GM18517 (cell line): ENCODE measurements around the gene EXOC1.
A peak's percentile ranks its signal among the peaks of the same experiment; 100 is the strongest.
"Not testable (repeated sequence)": the region's sequence is repeated elsewhere in the genome, so short reads cannot be mapped to it uniquely, and the experiment has no call there.

Source experiments
- ATAC-seq: cut with Tn5 transposase; IDR thresholded peaks from one replicate; pipeline ENCODE4 v1.9.1; 2021; ENCODE audit warnings: mild to moderate bottlenecking, moderate library complexity; ENCODE audit not compliant: unreplicated experiment

Gene EXOC1

DNA sequence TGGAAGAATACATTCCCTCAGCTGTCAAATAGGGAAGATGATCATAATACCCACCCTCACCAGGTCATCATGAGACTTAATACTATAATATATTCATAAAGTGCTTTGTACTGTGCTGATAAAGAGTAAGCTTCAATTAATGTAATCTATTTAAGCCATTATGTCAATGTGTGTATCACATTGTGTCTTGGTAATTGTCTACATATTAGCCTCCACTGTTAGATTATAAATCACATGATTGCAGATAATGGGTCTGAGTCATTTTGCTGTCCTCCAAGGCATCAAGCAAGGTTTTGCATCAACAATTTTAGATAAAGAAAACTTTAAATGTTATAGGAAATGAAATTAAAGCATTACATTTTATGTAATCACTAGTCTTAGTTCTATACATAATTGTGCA lies 50.1 kb downstream of the EXOC1 start:
- no peak for ATAC-seq

DNA sequence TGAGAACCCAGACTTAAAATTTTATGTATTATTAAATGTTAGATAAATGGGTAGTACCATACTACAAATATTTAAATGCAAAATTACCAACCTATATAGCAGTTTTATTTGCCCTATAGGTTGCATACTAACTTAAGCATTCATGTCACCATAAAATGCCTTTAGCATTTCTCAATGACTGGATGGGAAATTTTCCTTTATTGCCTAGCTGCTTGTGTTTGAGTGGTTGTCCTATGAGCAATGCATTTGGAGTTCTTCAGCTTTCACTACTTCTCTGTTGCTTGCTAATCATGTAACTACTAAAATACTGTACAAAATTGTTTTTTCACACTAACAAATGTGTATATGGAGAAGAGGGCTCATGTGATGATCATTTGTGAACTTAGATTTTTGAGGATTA lies 51.1 kb downstream of the EXOC1 start:
- no peak for ATAC-seq

DNA sequence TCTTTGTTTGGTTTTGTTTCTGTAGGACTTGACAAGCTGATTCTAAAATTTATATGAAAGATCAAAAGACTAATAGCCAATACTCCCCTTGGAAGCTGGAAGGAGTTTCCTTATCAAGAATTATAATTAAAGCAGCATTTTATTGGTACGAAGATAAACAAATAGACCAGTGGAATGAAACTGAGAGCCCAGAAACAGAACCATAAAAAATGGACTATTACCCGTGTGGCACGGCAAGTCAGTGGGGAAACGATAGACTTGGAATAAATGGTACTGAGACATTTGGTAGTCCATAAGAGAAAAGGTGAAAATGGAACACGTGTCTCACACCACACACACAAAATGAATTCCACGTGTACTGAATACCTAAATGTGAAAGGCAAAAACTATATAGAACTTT lies 52.9 kb downstream of the EXOC1 start:
- ATAC-seq, result no peak

DNA sequence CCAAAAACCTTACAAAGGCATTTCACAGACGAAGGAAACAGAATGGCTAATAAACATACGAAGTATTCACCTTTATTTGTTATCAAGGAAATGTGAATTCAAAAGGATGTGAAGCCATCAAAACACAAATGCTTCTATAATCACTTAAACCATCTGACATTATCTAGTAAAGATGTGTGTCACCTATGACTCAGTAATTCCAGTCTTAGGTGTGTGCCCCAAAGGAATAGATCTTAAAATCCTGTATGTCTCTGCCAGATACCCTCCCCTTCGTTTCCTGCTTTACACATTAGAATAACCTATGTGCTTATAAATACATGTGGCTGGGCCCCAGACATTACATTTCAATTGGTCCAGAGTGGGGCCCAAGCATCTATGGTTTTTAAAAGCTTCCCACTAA lies 53.5 kb downstream of the EXOC1 start:
- no peak for ATAC-seq

DNA sequence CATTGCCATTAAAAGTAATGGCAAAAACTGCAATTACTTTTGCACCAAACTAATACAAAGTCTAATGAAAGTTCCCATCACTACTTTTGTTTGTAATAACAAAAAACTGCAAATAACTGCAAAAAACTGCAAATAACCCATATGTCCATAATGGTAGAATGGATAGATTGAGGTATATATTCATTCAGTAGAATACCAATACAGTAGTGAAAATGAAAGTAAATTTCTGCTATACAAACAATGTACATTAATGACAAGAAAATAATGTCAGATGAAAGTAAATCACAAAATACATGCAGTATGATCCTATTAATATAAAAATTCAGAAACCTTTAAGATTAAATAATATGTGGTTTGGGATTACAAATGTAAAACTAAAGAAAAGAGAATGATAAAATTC lies 54.0 kb downstream of the EXOC1 start:
- ATAC-seq, result no peak

DNA sequence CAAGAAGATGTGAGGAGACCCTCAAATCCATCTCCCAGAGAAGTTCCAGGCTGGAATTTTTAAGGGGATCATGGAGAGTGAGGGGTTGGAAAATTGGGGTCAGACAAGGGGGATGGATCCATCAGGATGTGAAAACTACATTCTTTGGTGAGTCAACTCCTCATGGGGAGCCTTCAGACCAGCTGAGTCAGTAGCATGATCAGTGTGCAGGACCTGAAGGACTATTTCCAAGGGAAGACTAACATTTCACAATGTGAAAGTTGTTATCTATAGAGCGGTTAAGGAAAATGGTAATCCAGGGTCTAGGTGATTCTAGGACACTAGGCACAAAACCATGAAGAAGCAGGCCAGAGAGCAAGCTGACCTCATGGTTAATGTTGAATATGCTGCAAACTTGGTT lies 56.7 kb downstream of the EXOC1 start:
- ATAC-seq, result no peak

DNA sequence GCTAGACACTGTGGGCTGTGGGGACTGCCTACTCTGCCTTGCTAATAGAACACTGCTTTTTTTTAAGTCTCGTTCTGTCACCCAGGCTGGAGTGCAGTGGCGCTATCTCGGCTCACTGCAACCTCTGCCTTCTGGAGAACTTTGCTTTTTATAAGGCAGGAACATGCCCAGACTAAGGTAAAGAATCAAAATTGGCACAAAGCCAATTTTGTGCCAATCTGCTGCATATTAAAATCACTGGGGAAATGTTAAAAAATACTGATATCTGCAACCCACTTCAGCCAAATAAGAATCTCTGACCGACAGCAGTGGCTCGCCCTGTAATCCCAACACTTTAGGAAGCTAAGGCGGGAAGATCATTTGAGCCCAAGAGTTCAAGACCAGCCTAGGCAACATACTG lies 58.8 kb downstream of the EXOC1 start:
- no peak for ATAC-seq

DNA sequence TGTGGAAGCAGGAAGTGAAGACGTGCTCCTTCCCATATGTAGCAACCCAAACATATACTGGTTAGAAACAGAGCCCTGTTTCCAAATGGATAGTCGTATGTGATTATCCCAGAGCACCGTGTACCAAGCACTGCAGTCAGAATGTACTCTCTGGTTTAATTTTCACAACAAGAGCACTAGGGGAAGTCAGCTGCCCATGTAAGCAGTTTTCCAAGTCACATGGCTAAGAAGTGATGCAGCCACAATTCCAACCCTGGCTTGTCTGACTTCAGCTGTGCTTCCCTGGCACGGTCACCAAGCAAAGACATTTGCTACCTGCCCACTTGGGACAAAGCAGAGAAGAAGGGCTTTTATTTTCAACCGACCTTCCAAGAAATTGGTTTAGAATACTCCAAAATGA lies 67.1 kb downstream of the EXOC1 start:
- no peak for ATAC-seq

DNA sequence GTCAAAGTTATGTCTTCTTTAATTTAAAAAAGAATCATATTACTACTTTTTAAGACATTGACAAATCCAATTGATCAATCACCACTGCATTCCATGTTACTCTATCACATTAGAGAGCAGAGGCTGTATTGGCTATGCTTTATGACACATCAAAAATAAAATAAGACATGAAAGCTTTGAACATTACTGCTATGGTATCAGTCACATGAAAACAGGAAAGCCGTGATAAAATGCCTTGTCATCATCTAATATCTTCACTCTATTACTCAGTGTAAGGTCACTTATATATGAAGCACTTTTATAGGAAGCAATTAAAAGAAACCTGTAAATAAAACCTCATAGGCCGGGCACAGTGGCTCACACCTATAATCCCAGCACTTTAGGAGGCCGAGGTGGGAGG lies 67.6 kb downstream of the EXOC1 start:
- no peak for ATAC-seq

DNA sequence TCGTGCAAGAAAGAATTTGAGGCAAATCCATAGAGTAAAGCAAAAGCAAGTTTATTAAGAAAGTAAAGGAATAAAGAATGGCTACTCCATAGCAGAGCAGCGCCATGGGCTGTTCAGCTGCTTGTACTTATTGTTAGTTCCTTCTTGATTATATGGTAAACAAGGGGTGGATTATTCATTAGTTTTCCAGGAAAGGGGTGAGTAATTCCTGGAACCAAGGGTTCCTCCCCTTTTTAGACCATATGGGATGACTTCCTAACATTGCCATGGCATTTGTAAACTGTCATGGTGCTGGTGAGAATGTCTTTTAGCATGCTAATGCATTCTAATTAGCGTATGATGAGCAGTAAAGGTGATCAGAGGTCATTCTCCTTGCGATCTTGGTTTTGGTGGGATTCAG lies 71.8 kb downstream of the EXOC1 start:
- no peak for ATAC-seq

DNA sequence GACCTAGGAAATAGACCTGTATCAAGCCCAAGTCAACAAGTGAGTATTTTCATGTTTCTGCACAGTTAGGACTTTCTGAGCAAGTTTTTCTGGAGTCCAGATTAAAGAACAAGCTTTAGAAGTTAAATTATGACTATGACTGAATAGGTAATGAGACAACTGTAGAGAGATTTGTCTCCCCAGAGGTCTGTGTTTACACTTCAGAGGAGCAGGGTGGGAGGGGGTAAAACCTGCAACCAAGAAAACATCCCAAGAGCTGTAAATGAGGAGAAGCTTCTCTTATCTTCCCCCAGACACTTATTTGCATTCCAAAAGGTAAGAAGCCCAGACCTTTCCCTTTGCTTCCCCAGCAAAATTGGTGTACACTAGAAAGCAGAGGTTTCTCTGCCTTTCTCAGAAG lies 73.2 kb downstream of the EXOC1 start:
- ATAC-seq, result no peak

DNA sequence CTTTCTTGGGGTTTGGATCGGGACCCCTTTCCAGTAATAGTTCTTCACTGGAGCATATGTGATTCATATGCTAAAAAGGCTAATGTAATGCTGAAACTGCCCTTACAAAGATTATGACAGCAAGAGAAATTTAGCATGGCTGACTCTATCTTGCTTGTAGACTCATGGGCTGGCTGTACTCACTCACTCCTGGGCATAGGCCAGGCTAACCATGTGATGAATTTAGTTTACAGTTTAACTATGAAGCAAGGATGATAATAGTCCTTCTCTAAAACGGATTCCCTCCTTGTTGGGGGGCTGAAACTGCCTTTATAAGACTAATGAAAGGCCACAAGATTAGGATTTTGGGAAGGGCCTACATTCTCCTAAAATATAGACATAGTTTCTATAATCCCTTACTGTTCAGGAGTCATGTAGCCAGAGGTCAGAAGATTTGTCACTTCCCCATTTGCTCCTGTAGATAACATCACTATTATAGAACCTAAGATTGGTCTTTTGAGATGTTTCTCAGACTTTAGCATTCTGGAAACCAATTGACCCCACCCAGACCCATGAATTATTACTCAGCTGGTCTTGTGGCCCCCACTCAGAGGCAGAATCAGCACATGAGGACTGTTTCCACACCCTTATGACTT lies 74.5 kb downstream of the EXOC1 start:
- ATAC-seq, result no peak

DNA sequence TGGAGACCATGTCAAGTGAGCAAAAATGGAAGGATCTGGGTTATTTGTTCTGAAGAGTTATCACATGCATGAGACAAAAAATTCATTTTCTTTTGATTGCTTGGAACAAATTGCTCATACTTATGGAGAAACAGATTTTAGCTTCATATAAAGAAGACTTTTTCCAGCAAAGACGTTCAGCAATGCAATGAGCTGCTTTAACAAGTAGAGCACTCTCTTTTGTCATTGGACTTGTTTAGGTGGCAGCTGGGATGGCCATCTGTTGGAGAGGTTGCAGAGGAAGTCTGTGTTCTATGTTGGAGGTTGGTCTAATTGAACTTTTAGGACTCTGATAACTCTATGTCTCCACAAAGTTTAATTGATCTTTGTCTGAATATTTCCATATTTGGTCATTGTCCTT lies 75.4 kb downstream of the EXOC1 start:
- no peak for ATAC-seq

DNA sequence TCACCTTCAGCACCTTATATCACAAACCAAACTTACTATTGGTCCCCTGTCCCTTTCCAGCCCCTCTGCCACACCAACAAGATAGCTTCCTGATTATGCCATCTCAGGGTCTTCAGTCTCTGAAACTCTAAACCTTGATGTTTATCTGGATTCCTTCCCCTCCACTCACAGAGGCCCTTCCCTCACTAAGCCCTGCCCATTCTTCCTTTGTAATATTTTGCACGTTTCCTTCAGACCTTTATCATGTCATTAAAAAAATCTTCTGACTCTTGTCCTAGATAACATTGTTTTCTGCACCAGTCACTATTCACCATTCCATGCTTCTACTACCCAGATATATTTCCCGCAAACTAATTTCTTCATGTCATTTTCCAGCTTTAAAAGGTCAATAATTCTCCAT lies 77.6 kb downstream of the EXOC1 start:
- ATAC-seq, result no peak

DNA sequence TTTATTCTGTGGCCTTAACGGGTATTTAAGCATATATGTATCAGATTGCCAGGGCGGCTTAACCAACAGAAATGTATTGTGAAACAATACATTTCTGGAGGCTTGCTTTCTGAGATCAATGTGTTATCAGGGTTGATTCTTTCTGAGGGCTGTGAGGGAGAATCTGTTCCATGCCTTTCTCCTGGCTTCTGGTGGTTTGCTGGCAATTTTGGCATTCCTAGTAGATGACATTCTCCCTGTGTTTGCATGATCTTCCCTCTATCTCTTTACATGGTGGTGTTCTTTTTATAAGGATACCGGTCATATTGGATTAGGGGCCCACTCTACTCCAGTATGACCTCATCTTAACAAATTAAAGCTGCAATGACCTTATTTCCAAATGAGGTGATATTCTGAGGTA lies 78.4 kb downstream of the EXOC1 start:
- no peak for ATAC-seq

DNA sequence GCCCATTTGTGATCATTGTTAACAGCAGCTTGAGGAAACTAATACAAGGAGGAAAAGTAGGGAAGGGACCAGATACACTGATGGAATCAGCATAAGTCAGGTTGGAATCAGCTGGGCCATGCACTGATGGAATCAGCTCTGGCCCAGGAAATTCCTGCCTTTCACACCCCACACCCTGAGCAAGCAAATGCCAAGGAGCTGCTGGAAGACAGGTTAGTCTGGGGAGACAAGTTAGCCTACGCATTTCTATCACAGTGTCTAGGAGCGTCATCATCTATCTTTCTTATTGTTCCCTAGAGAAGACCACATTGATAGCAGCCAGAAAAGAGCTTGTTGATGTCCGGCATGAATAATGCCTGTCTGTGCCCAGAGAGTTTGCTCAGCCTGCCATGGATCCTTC lies 79.1 kb downstream of the EXOC1 start:
- ATAC-seq, result no peak

DNA sequence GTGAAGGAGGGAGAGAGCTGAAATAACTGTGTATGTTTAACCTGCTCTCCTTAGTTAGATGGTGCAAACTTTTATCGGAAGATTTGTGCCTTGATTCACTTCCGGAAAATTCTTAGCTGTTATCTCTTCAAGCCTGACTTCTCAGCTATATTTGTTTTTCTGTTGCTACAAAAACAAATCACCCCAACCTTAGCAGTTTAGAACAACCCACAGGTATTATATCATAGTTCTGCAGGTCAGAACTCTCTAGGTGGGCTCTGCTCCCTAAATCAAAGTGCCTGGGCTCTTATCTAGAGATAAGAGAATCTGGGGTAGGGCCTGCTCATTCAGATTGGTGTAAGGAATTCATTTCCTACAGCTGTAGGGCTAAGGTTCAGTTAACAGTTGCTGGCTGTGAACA lies 80.2 kb downstream of the EXOC1 start:
- ATAC-seq, result no peak

DNA sequence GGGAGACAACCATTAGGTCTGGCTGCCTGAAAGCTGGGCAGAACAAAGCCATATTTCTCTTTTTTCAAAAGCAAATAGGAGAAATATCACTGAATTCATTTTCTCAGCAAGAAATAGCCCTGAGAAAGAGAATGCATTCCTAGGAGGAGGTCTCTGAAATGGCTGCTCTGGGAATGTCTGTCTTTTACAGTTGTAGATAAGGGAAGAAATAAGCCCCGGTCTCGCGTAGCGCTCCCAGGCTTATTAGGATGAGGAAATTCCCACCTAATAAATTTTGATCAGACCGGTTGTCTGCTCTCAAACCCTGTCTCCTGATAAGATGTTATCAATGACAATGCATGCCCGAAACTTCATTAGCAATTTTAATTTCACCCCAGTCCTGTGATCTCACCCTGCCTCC lies 82.5 kb downstream of the EXOC1 start:
- ATAC-seq, result not testable (repeated sequence)

DNA sequence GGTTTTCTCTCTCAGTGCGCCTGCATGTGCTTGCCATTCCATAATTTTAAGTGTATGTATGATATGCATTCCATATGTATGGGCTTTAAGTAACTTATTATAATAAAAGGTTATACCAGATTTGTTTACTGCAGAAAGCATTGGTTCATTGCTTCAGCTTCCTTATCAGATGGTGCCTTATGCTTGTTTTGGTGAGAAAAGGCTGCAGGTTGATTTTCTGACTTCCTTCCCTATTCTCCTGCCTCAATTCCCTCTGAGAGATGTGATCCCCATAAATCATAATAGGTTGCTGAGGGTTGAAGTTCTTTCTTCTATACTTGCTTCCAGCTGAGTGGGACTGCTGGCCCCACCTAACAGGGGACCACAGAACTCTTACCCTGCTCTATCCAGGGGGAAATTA lies 85.0 kb downstream of the EXOC1 start:
- no peak for ATAC-seq

DNA sequence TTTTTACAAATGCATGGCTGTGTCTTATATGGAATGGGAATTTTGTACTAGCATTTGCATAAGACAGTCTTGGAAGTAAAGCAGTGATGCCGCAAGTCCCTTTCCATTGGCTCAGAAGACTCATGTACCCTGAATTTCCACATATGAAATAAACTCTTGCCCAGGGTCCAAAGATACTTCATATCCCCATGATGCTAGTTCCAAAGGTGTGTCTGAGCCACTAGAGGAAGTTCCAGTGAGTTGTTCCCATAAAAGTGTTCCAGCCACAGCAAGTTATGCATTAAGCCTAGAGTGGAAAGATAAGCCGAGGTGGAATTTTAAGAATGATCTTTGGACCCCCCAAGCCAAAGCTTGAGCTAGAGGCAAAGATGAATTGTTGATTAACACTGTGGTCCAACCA lies 86.0 kb downstream of the EXOC1 start:
- ATAC-seq, result no peak

DNA sequence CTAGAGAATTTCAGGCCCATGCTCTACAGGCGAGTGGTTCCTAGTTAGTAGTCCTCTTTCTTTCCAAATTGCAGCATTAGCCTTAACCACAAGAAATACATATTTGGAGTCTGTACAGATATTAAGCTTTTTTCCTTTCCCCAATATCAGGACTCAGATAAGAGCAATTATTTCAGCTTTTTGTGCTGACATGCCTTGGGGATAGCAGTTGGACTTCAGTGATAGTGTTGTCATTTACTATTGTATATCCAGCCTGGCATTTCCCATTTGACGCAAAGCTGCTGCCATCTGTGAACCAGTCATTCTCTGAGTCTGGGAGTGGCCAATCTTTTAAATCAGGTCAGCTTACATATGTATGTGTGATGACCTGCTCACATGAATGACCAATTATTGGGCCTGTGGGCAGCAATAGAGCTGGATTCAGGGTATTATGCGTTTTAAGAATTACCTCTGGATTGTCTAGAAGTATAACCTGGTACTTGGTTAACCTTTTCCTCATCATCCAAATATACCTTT lies 88.5 kb downstream of the EXOC1 start:
- ATAC-seq, result no peak

DNA sequence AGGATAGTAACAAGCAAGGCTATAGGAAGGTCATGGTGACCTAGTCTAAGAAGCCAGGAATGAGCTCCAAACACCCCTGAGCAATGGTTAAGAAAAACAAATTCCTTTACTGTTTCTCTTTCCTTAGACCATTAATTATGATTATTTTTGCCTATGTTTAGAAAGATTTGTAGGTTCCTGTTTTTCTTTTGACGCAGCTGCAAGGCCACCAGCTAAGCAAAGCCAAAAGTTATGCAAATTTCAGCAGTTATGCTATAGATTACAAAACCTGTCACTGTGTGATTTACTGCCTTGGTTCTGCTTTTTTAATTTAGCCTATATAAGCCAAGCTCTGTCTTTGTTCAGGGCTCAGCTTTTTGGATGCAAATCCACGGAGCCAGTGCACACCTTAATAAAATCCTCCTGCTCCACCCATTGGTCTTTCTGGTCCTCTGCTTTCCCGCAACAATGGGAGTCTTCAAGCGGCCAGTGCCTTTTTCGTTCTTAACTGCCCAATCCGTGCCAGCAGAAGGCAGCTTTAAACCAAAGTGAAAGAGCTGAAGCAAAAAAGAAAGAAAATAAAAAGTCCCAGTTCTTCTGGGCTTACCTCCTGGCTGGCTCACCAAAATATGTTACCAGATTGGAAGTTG lies 93.9 kb downstream of the EXOC1 start:
- peak; percentile 33 for ATAC-seq
